Measurements from ENCODE around the gene NSMF.

GRCh38 chr9:137486545-137487453 is 27.7 kb upstream of the NSMF start:
- no peak for TF ChIP-seq GATA2 (IDR thresholded peaks at IDR 0.05; ENCODE audit: low read depth, low read length)
- no peak for TF ChIP-seq GATA3 (IDR thresholded peaks at IDR 0.05; ENCODE audit: low read depth, low read length)
